GM18526 (cell line): ENCODE results near the gene LURAP1L.

Source experiments
- POLR2A ChIP-seq: IDR thresholded peaks from 3 replicates; pipeline ENCODE4 v1.6.1; 2011; ENCODE audit not compliant: insufficient read length; ENCODE audit errors: extremely low read depth

The LURAP1L gene

DNA sequence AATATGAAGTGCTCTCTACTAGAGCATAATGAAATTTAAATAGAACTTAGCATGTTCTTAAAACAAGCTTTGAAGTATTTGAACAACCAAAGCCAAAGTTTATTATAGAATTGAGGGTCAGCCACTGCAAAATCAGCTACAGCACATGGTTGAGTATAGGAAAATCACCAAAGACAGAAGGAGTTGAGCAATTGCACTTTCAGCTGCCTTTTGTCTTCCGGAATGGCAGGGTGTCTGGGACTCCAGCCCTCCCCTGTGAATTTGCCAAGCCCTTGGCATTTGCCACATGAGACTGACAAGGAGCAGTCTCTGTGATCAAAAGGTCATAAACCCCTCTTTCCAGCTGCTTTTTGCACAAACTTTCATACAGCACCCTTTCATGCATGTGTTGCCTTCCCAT lies 8.5 kb upstream of the LURAP1L start:
- TF ChIP-seq POLR2A = no peak

DNA sequence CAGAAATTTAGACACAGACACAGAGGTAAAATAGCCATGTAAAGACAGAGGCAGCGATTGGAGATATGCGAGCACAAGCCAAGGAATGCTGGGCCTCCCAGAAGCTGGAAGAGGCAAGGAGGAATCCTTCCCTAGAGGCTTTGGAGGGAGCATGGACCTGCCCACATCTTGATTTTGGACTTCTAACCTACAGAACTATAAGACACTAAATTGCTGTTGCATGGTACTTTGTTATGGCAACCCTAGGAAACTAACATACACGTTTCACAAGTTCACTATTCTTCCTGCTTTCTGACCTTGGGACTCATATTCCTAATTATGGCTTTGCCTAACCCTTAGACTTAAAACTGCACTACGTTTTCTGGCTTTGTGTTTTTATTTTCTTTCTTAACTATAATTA lies 4.6 kb upstream of the LURAP1L start:
- TF ChIP-seq POLR2A = no peak

DNA sequence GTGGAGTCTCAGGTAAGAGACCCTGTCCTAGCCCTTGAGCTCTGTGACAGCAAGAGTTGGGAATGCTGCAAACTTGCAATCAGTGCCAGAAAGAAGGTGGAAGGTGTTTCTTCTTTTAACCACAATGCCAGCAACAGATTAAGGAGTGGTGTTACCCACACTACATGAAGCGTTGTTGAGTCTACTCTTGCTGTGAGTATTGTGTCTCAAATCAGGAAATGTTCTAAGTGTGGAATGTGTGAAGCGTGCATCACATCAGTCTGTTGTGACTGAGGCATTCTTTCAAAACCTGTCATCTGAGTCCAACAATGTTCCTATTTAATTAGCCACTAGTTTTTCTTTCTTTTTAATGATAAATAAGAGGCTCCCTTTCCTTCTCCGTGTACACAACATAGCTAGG lies 2.9 kb upstream of the LURAP1L start:
- TF ChIP-seq POLR2A = no peak

DNA sequence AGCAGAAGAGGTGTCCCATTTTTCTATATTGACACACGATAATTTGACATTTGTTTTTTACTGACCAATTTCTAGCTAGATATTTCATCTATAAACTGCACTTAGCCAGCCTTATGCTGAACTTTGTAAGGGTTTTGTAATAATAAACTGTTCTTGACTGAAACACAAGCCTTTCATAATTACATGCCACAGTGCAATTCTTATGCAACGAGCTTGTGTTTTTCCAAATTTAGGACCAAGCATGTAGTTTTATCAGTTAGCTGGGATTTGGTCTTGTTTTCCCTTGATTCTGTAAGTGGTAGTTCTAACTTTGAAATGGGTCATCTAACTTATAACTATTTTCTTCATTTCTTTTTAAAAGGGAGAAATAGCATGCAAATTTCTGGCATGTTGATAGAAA lies 1.3 kb upstream of the LURAP1L start:
- TF ChIP-seq POLR2A = no peak

DNA sequence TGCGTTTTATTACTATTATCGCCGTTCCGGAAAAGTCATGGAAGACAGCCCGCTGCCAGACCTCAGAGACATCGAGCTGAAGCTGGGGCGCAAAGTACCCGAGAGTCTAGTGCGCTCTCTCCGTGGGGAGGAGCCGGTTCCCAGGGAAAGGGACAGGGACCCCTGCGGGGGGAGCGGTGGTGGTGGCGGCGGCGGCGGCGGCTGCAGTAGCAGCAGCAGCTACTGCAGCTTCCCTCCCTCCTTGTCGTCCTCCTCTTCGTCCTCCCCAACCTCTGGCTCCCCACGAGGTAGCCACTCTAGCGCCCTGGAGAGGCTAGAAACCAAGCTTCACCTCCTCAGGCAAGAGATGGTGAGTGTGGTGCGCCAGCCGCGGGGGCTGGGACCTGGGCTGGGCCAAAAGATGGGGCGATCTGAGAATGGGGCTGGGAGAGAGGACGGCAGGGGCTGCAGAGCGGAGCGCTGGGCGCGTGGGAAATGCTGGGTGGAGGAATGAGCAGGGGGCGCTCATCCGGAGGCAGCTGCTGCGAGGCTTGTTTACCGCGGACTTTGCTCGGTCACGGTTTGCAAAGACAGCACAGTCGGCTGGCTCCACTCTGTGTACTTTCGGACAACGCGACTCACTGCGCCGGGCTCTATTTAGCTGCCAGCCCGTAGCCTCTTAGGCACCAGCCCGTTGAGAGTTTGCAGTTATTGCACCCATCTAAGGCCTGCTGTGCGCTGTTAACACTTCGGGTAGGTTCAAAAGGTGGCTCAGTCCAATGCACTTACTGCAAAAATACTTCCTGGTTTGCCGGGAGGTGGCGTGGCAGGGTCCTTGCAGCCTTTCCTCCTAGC lies 1.1 kb downstream of the LURAP1L start:
- TF ChIP-seq POLR2A = no peak

DNA sequence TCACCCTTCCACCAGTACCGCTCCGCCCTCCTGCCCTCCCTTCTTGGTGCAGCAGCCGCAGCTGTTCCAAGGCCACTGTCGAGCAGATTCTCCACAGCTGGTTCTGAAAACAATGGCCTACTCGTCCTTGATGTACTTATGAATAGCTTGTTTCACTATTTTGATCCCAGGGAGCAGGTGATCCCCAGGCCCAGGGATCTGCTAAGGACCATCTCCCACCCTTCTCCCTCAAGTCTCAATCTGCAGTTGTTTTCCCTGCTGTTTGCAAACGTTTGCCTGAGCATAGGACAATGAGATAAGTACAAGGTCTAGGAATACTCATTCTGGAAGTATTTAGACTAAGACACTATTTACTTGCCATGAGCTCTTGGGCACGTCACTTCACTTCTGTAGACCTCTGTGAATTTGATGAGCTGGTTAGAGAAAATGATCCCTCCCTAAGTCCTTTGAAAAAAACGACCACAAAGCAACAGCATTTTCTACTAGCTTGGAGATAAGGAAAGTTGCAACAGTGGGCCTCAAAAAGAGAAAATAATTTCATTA lies 1.8 kb downstream of the LURAP1L start:
- no peak for TF ChIP-seq POLR2A

DNA sequence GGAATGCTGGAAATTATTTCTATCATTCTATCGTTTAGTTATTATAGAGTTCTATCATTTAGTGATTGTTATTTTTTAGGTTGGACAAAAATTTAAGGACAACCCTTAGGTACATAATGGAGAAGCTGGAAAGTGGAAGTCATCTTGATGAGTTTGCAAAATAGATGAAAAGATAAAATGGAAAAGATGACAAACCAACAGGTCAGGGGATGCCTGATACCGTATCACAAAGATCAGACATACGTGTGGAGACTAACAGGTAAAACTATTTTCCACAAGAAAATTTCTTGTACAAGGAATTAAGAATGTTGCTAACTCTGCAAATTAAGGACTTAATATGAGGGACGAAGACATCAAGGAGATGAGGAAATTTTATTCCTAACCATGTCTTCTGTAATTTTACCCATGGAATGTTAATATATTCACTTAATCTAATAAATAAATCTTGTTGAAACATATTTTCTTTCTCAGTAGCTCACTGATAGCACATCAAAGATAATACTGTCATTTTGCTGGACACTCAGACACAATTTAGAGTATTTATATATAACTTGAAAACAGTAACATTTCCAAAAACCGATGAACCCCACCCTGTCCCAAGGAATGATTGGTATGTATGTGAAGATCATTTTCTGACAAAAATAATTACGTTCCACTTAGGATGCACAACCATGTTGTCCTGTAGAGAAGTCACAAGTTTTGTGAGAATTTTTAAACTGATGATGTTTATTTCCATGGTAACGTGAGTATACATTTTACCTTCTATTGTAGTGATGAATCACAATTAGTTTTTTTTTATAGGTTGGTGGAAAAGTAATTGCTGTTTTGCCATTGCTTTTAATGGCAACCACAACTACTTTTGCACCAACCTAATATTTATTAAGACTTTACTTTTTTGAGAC lies 2.6 kb downstream of the LURAP1L start:
- no peak for TF ChIP-seq POLR2A

DNA sequence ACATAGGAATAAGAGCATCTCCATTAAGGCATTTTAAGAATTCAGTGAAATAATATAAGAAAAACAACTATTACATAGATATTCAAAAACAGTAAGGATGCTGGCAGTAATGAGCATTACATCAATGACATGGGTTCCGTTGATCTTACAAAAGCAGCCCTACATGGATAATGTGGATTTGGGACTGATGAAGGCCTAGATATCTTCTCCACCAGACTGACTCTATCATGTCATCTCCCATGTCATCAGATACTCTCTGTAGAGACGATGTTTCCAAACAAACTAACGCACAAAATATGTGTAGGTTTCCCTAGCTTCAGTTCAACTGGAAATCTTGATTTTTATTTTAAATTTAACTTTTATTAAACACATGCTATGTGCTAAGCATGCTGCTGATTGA lies 3.6 kb downstream of the LURAP1L start:
- no peak for TF ChIP-seq POLR2A

DNA sequence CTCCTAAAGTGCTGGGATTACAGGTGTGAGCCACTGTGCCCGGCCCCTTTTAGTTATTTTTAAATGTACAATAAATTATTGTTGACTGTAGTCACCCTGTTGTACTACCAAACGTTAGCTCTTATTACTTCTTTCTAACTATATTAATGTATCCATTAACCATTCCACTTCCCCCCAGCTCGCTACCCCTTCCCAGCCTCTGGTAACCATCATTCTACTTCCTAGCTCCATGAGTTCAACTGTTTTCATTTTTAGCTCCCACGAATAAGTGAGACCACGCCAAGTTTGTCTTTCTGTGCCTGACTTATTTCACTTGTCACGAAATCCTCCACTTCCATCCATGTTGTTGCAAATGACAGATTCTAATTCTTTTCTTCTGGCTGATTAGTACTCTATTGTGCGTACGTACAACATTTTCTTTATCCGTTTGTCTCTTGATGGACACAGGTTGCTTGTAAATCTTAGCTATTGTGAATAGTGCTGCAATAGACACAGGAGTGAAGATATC lies 6.5 kb downstream of the LURAP1L start:
- no peak for TF ChIP-seq POLR2A

DNA sequence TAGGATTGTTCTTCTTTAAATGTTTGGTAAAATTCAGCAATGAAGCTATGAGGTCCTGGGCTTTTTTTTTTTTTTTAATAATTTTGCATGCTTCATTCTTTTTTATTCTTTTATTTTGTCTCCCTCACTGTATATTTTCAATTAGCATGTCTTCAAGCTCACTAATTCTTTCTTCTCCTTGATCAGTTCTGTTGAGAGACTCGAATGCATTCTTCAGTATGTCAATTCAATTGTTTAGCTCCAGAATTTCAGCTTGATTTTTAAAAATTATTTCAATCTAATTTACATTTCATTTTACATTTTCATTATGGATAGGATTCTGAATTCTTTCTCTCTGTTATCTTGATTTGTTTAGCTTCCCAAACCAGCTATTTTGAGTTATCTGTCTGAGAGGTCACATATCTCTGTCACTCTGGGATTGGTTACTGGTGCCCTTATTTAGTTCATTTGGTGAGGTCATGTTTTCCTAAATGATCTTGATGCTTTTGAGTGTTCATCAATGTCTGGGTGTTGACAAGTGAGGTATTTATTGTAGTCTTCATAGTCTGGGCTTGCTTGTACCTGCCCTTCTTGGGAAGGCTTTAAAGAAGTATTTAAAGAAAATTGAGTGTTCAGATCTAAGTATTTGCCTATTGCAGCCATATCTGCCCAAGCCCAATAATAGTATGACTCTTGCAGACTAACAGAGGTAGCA lies 9.1 kb downstream of the LURAP1L start:
- no peak for TF ChIP-seq POLR2A

DNA sequence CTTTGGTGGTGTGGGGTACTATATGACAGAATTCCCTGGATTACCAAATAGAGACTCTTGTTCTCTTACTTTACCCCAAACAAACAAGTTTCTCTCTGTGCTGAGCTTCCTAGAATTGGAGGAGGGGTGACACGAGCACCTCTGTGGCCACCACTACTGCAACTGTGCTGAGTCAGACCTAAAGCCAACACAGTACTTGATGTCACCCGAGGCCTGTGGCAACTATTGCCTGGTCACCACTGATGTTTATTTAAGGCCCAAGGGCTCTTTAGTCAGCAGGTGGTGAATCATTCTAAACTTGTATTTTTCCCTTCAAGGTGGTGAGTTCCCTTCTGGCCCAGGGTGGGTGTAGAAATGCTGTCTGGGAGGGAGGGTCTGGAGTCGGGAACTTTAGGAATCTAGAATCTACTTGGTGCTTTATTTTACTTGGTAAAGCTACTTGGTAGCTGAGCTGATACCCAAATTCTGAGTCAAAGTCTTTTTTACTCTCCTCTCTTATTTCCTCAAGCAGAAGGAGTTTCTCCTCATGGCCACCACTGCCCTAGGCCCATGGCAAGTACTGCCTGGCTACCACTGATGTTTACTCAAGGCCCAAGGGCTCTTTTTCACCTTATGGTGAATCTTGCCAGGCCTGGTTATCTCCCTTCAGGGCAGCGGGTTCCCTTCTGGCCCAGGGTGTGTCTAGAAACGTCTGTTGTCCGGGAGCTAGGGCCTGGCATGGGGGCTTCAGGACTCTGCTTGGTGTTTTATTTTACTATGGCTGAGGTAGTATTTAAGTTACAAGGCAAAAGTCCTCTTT lies 9.8 kb downstream of the LURAP1L start:
- no peak for TF ChIP-seq POLR2A

DNA sequence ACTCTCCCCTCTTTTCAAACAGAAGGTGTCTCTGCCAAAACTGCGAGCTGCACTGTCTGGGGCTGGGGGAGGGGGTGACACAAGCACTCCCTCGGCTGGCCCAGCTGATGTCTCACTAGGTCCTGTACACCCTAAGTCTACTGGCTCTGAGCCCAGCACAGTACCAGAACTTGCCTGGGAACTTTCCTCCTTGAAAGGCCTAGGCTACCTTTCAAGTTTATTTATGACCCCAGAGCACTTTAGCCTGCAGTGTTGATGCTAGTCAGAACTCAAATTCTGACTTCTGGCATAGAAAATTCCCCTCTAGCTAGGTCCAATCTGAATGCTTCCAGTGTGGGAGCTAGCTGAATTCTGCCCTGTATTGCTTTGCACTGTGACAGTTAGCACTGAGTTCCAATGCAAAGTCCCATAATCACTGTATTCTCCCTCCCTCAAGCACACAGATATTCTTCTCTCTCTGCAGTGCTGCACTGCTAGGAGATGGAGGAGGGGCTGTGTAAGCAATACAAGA lies 10.5 kb downstream of the LURAP1L start:
- TF ChIP-seq POLR2A = no peak

DNA sequence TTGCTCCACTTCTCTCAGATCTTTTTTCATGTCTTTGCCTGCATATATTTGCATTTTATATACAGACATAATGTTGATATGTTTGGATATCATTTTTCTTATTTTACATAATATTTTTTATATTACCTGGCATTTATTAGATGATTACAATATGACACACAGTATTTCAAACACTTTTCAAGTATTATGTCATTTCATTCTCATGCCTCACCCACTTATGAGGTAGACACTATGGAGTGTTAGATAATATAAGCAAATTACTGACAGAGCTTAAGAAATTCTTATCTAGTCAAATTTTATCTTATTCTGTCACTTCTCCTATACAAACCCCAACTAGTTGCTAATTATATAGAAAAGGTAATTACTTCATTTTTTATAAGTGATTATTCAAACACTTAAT lies 11.1 kb downstream of the LURAP1L start:
- TF ChIP-seq POLR2A = no peak

DNA sequence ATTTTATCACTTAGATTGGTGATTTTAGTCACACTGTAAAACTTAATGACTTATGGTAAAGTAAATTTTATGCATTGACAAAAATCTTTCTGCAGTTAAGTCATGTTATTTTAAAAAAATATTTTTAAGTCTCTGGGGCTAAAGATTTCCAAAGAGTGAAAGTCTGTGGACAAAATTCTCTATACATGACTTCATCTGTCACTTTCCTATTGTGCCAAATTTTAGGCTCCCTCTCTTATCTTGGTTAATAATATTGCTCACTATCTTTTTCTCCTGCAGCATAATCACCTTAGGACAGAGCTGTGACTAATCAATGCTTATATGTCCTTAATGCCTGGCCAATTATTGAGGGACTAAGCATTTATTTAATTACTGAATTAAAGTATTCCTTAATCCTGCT lies 15.2 kb downstream of the LURAP1L start:
- no peak for TF ChIP-seq POLR2A
